Measurements from ENCODE around the gene MEGF10. TPM values are rescaled to one million over a fixed set of nuclear protein-coding genes. Genes with fewer than 3 reads are reported as not detected.
A peak's percentile ranks its signal among the peaks of the same experiment; 100 is the strongest.
"Not testable (repeated sequence)": the region's sequence is repeated elsewhere in the genome, so short reads cannot be mapped to it uniquely, and the experiment has no call there.

Gene MEGF10
- 0.71 and 3.1 TPM in 2 replicates for total RNA-seq (2014; rRNA removed; shearing (Covaris generic))

DNA sequence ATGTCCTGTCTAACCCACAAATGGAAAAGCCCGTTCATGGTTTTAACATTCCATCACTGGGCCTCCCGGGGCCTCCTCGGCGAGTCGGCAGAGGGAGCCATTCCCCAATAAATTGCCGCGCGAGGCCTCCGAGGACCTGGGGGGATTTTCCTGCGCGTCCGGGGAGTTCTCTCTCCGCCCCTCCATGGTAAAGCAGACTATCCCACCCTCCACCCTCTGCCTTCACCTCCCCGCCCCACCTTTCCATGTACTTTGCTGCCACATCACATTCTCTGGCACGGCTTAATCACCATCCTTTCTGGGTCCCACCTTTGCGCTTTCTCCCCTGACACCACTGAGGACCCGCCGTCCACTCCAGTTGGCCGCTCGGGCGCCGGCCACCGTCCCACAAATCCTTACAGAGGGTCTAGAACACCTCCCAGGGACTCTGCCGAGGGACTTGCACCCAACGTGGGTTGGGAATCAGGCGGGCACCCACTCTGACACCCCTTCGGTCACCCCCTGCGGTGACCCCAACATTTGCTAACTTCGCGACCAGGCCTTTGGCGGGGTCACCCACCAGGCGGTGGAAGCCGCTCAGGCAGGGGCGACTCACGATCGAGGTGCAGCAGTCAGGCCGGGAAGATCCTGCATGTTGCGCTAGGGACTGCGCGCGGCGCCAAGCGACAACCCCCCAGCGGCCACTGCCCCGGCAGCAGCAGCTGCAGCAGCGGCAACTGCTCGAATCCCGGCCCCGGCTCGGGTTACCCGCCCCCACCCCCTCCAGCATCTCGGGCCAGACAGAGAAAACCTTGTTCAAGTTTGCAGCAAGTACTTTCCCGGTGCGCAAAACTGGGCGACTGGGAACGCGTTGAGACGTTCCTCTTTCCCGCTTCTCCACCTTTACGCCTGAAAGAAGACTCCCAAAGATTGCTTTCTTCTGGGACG is at the start of gene MEGF10:
Gene MEGF10 (plus strand): TSS at position 778 of the 927 bp plus-strand sequence. CDS start 40,513 bp downstream, outside the sequence.
- DNase-seq (ENCODE audit: low read depth) = peak; percentile 43

DNA sequence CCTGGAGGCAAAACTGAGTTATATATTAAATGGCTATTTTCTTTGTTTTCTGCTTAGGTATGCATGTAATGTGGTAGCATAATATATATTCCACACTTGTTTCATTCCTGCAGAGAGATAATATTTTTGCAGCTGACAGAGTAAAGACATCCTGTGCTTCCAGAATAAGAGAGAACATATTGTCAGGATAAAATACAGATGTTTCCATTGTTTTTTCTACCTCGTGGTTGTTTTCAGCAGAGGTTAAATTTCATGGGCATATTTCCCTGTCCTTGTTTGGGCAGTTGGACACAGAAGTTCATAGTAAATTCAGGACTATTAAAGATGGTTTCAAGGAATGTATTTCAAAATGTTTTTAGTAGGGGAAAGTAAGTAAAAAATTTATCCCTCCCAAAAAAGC is 47.6 kb upstream of the MEGF10 start:
- no peak for DNase-seq (ENCODE audit: low read depth)

DNA sequence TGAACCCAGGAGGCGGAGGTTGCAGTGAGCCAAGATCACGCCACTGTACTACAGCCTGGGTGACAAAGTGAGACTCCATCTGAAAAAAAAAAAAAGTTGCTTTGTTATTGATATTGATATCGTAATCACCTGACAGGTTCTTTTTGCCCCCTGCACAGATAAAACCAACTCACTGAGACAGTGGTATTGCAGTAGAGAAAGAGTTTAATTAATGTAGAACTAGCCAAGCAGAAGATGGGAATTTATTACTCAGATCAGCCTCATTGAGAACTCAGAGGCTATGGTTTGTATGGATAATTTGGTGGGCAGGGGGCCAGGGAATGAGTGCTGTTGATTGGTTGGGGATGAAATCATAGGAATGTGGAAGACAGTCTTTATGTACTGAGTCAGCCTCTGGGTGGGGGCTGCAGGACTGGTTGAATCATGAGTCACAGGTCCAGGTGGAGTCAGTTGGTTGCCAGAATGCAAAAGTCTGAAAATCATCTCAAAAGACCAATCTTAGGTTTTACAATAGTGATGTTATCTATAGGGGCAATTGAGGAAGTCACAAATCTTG is 35.8 kb upstream of the MEGF10 start:
- peak; percentile 80 for DNase-seq (ENCODE audit: low read depth)

DNA sequence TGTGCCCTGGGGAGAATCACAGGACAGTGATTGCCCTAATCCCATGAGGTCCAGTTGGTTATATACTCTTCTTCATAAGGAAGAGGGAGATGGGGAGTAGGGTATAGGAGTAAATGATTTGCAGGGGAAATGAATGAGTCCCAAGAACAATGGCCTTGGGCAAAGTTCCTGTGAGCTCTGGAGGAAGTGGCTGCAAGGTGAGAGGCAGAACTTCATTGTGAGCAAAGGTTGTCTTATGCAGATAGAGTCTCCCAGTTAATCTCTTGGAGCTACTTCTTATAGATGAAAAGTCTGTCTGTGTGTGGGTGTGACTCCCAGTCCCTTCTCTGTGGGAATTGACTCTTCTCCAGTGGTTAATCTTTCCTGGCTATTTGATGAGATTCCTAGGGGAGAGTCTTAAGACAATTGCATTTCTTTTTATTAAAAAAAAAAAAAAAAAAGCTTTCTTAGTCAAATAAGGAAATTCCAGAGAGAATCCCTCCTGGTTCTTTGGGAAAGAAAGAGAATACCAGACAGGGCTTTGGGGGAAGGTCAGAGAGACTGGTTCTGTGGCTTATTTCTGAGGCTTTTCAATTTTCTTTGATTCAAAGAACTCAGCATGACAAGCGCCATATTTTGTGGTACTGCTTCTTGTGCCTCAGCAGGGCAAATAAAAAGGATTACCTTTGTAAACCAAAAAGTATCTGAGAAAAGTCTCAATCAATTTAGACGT is 33.6 kb upstream of the MEGF10 start:
- no peak for DNase-seq (ENCODE audit: low read depth)

DNA sequence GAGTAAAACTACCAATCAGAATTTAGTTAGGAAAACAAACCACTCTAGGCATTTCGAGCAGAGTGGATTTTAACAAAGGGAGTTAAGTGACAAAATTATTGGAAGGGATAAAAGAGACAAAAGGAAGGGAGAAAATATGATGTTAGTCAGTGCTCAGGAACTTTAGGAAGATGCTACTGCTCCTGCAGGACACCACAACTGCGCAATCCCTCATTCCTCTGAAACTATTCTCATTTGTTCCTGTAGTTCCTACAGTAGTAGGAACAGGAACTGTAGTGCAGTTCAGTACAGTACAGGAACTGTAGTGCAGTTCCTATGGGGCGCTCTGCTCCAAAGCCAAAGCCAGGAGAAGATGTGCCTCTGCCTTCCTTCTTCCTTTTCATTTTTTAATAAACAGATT is 29.9 kb upstream of the MEGF10 start:
- no peak for DNase-seq (ENCODE audit: low read depth)

DNA sequence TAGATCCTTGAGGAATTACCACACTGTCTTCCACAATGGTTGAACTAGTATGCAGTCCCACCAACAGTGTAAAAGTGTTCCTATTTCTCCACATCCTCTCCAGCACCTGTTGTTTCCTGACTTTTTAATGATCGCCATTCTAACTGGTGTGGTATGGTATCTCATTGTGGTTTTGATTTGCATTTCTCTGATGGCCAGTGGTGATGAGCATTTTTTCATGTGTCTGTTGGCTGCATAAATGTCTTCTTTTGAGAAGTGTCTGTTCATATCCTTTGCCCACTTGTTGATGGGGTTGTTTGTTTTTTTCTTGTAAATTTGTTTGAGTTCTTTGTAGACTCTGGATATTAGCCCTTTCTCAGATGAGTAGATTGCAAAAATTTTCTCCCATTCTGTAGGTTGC is 25.1 kb upstream of the MEGF10 start:
- not testable (repeated sequence) for DNase-seq (ENCODE audit: low read depth)

DNA sequence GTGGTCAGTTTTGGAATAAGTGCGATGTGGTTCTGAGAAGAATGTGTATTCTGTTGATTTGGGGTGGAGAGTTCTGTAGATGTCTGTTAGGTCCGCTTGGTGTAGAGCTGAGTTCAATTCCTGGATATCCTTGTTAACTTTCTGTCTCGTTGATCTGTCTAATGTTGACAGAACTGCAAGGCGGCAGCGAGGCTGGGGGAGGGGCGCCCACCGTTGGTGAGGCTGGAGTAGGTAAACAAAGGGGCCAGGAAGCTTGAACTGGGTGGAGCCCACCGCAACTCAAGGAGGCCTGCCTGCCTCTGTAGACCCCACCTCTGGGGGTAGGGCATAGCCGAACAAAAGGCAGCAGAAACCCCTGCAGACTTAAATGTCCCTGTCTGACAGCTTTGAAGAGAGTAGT is 22.3 kb upstream of the MEGF10 start:
- DNase-seq (ENCODE audit: low read depth) = not testable (repeated sequence)

DNA sequence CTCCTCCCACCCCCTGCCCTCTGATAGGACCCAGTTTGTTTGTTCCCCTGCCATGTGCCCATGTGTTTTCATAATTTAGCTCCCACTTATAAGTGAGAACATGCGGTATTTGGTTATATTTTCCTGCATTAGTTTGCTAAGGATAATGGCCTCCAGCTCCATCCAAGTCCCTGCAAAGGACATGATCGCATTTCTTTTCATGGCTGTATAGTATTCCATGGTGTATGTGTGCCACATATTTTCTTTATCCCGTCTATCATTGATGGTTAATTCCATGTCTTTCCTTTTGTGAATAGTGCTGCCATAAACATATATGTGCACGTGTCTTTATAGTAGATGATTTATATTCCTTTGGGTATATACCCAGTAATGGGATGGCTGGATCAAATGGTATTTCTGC is 19.9 kb upstream of the MEGF10 start:
- DNase-seq (ENCODE audit: low read depth) = not testable (repeated sequence)

DNA sequence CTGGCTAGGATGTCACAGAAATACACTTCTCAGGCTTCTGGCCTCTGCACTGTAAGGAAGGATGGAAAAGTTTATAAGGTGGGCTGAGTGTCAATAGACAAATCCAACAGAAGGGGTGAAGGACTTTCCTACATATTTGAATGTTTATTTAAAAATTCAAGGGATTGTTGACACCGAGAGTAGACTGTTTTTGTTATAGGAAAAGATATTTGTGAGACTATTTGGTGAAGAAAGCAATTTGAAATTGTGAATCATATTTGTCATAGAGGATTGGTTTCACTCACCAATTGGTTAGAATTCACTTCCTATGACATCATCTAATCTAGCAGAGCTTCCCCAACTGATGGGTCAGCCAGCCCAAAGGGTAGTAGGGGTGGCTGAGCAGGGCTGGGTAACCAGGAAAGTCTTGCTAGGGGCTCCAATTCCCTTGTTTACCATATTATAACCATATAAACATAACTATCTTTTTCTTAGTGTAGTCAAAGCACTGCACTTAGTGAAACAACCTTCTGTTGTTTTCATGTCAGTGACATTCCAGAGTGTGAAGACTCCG is 14.9 kb upstream of the MEGF10 start:
- DNase-seq (ENCODE audit: low read depth) = no peak

DNA sequence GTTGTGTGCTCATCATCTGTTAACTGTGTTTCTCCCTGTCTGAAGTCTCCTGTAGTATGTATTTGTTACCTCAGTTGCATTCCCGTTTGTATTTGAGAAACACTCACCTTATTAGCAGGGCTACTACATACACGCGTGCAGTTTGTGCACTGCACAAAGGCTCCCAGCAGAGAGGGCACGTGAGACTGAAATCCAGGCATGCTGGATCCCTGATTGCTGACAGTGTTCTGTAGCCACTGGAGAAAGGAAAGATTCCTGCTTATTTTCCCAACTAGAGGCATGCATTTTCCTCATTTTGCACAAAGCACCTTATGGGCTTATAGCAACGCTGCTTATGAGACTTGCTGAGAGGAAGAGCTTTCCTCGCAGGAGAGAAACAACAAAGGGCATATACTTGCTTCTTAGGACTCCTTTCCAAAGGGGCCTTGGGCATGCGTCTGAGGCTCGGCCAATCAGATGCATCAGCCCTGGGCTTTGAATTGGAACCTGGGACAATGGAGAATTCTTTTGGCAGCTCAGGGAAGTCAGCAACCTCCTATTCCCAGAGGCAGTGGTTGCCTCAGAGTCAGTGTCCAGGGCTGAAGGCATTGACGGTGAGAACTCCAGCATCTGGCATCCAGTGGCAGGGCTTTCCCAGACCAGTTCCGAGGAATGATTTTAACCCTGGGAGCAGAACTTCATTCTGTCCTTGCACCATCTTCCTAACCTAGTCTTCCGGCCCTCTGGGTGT is 9.9 kb upstream of the MEGF10 start:
- DNase-seq (ENCODE audit: low read depth) = peak; percentile 11

DNA sequence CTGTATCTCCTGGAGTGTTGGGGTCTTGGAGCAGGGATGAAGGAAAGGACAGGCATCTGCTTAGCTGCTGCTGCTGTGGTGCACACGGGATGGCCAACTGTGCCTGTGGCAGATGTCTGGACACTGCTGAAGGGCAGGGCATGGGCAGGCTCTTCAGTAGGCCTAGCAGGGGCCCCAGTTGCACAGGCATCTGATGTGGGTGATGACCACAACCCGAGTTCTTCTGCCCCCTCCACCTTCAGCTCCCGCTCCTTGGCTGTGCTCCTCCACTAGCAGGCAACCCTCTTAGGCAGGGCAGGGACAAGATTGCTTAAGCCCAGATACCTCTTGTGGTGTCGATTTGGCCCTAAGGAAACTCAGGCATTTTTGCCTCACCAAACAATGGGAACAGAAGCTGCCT is 9.0 kb upstream of the MEGF10 start:
- no peak for DNase-seq (ENCODE audit: low read depth)

DNA sequence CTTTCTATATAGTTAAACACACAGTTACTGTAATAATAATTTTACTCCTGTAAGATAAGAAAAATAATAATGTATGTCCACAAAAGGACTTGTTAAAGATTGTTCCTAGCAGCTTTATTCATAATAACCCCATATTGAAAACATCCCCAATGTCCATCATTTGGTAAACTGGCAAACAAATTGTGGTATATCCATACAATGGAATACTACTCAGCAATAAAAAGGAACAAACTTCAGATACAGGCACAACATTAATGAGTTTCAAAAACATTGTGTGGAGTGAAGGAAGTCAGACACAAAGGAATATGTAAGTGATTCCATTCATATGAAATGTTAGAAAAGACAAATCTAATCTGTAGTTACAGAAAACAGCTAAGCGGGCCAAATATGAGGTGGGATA is 1.9 kb upstream of the MEGF10 start:
- DNase-seq (ENCODE audit: low read depth) = no peak

DNA sequence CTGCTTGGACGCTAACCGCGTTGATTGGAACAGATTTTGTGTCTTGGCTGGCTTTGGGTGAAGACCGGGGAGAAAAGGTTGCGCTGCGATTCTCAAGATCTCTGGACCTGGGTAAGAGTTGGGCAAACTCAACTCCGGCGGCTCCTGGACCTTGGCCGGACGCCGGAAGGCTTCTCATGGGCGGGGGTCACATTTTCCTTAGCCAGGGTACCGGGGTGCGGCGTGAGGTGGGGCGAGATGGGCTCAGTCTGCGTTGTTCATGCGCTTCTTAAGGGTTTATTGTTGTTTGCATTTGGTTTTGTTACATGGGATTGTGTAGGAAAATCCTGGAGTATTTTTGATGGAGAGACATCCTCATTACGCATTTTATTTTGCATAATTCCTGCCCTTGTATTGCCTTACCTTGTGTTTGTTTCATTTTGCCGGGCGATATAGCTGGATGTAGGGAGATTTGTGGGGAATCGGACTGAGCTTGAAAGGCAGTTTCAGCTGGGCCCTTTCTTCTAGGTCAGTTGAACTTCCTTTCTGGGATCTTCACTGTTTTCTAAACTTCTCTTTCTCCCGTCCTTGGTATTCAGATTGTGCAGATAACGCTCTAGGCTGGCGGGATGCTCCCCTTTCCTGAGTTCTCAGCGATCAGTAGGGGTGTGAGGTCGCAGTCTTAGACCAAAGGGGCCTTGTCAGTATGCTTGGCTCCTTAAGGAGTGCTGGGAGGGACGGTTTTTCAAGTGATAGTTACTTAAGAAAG is 524 bp downstream of the MEGF10 start:
- DNase-seq (ENCODE audit: low read depth) = no peak

DNA sequence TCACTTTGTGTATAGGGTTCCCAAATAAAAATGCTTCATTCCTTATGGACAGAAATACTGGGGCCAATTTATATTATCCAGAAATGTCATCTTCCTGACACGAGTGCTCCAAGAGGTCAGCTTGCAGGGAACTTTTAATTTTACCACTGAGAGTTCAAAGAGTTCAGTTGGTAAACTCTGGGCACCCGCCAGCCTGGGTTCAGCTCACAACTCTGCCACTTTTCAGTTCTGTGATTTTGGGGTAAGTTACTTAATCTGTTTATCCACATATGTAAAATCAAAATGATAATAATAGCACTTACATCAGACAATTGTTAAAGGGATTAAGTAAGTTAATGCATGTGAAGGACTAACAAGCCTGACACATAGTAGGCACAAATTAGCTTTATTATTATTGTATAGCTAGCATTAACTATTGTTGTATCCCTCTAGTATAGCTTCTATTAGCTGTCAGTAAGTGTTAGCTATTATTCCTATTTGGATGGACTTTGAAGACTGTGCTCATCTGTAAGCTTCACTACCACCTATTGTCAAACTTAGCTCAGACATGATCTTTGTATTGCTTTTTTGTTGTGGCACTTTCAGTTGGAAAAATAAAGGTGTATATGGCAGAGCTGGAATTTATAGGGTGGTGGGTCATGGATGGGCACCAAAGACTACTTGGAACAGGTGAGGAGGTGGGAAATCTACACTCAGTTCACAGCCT is 1.6 kb downstream of the MEGF10 start:
- DNase-seq (ENCODE audit: low read depth) = no peak

DNA sequence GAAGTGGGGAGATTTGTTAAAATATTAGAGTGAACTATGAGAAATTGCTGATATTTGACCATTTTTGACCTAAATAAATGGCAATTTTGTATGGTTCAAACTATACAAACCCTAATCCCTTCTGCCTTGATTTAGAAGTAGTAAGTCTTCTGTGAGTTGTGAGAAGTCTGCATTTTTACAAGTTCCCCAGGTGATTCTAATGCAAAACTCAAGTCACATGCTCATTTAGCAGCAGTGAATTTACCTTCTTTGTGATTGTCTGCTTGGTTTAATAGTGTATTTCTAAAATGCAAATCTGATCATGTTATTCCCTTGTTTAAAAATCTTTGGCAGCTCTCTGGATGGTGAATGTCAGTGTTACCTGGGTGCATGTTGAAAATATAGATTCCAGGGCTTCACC is 2.8 kb downstream of the MEGF10 start:
- no peak for DNase-seq (ENCODE audit: low read depth)

DNA sequence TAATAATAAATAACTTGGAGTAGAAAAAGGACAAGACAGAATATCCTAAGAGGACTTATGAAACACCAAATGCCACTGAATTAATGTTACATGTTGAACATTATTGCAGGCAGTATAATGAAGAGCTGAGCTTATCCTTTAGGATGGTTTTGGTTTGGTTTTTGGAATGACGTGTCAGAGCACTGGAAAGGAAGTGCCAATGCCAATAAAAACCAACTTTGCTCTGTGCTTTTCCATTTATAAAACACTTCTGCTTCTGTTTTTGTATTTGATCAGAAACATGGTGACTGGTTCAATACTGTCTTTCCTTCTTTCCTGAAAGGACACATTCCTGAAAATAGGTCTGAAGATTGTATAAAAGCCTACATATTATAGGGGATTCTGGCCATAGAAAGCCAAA is 4.2 kb downstream of the MEGF10 start:
- DNase-seq (ENCODE audit: low read depth) = peak; percentile 32

DNA sequence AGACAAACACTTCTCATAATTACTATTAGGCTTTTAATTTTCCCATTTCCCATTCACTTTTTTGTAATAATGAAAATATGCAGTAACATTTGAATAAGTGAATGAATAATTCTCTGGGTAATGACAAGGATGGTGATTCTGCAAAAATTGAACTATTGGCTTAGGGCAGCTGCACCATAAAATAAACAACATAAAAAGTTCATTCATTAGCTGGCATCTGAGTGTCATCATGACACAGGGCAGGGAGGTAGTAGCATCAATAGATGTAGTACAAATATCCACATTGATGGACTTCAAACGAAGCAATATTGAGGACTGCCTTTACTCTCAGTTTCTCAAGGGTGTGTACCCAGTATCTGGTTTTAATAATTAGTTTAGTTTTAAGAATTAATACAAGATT is 4.9 kb downstream of the MEGF10 start:
- DNase-seq (ENCODE audit: low read depth) = no peak

DNA sequence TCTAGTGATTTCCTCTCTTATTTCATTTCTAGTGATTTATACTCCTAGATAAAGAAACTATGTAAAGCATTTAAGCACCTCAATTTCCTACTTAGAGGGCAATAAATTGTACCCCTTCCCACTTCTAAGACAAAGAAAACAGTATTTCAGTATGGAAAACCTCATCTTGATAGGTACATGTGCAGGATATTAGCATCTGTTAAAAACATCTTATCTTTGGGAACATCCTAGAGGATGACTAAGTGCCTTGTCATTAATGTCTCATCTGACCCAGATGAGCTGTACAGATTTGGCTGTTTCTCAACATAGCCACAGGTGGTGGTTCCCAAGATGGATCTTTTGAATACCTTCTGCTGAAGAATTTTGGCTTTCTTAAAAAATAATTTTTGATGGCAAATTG is 5.7 kb downstream of the MEGF10 start:
- DNase-seq (ENCODE audit: low read depth) = peak; percentile 70

DNA sequence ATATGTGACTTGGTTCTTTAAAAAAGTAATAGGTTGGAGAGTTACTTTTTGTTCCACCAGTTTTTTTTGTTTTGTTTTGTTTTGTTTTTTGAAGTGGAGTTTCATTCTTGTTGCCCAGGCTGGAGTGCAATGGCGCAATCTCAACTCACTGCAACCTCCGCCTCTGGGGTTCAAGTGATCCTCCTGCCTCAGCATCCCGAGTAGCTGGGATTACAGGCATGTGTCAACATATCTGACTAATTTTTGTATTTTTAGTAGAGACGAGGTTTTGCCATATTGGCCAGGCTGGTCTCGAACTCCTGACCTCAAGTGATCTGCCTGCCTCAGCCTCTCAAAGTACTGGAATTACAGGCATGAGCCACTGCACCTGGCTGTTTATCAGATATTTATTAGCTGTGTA is 6.3 kb downstream of the MEGF10 start:
- DNase-seq (ENCODE audit: low read depth) = not testable (repeated sequence)

DNA sequence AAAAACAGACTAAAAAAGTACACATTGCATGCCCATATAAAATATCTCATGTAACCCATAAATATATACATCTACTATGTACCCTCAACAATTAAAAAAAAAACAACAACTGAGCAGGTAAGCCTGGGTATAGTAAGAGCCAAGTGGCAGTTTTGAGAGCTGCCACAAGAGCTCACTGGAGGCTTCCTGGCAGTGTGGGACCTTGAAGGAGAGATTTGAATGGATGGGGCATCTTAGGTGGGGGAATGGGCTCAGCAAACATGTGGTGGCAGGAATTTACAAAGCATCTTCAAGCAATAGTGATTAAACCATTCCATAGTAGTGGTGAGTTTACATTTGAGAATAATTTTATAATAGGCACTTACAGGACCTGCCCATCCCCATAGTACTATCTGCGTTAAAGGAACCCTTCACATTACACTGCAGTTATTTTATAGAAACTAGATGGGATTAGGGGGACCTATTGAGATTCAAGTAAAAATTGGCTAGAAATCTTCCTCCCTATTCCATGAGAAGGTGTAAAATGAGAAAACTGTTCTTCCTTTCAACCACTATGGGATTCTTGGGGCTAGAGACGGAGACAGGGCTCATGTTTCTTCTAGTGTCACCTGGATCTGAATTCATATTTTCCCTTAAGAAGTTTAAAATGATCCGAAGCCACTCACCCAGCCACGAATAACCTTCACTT is 6.9 kb downstream of the MEGF10 start:
- DNase-seq (ENCODE audit: low read depth) = no peak

All from M059J (cell line).